ENCODE data around the gene ERRFI1.
"Not testable (repeated sequence)": the region's sequence is repeated elsewhere in the genome, so short reads cannot be mapped to it uniquely, and the experiment has no call there.

ERRFI1 gene, protein sequence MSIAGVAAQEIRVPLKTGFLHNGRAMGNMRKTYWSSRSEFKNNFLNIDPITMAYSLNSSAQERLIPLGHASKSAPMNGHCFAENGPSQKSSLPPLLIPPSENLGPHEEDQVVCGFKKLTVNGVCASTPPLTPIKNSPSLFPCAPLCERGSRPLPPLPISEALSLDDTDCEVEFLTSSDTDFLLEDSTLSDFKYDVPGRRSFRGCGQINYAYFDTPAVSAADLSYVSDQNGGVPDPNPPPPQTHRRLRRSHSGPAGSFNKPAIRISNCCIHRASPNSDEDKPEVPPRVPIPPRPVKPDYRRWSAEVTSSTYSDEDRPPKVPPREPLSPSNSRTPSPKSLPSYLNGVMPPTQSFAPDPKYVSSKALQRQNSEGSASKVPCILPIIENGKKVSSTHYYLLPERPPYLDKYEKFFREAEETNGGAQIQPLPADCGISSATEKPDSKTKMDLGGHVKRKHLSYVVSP

DNA sequence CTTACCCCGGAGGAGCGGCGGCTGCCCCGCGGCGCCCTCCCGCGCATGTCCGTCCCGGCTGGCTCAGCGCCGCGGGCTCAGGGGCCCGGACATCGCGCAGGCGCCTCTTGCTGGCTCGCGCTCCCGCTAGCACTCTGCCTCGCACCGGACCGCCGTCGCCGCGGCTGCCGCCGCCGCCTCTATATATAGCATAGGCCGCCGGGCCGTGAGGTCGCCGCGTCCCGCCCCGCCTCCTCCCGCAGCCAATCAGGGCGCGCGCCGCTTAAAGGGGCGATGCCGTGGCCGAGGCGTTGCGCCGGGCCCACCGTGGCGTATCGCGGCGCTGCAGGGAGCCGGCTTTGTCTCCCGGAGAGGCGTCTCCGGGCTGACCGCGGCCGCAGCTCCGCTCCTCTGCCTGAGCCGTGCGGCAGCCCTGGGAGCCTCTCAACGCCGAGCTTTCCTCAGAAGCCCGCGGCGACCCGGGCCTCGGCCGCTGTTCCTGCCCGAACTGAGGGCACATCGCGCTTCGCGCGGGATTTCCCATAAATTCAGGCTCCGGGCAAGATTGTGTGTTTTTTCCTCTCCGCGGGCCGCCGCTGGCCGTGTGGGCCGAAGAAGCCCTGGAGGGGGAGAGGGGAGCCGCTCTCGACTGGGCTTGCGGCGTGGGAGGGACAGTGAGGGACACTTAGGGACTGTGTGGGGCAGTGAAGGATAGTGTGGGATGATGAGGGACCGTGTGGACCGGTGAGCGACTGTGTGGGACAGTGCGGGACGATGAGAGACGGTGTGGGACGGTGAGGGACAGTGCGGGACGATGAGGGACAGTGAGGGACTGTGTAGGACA, at the start of gene ERRFI1:
Gene ERRFI1, minus strand, starts transcription at position 157 of the 823 bp plus-strand sequence. CDS start 10,690 bp downstream, outside the sequence.
- DNase-seq (ENCODE audit: low spot score), result peak; percentile 88

DNA sequence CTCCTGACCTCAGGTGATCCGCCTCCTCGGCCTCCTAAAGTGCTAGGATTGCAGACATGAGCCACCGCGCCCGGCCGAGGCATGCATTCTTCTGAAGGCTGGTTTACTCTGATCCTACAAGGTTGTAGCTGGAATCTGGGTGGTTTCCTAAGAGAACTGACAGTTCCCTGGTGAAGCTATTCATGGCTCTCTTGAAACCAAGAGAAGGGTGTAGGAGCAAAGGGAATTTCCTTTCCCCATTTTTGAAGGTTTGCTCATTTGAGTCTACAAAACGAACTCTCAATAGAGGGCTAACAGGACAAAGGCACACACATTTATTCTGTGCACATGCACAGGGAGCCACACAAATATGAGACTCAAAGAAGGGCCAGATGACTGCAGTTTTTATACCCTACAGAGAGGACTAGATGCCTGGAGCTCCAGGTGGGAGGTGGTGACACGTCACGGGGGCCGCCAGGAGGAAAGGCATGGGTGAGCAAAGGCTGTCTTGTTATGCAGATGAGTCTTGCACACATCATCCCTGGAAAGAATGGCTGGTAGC, 49.5 kb upstream of the ERRFI1 start:
- no peak for DNase-seq (ENCODE audit: low spot score)

- no peak for DNase-seq (ENCODE audit: low spot score)
Observed at GRCh38 chr1:8073112-8073855, 47.2 kb upstream of the ERRFI1 start.

DNA sequence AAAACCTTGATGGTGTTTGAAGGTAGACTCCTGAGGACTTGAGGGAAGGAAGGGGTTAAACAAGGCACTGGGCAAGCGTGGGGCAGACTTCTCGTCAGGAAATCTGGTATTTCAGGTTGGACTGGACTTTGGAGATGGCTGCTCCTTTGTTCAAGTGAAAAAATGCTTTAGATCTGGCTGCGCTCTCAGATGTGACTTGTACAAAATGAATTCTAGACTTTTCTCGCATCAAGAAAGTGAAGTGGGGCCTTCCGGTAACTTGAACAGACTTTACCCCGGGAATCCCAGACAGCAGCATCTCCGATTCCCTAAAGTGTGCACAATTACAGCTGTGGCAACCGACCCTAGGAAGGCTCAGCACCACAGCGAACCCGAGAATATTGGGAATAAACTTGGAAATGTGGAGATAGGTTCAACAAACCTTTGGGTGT, 44.3 kb upstream of the ERRFI1 start:
- no peak for DNase-seq (ENCODE audit: low spot score)

DNA sequence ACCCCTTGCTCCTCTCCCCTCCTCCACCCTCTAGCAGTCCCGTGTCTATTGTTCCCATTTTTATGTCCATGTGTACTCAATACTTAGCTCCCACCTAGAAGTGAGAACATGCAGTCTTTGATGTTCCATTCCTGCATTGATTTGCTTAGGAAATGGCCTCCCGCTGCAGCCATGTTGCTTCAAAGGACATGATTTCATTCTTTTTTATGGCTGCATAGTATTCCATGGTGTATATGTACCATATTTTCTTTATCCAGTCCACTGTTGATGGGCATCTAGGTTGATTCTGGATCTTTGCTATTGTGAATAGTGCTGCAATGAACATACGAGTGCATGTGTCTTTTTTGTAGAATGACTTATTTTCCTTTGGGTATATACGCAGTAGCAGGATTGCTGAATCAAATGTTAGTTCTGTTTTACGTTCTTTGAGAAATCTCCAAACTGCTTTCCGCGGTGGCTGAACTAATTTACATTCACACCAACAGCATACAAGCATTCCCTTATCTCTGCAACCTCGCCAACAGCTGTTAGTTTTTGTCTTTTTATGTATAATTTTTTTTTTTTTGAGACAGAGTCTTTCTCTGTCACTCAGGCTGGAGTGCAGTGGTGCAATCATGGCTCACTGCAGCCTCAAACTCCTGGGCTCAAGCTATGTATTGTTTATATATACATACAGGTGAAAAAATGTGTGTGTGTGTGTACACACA, 43.7 kb upstream of the ERRFI1 start:
- DNase-seq (ENCODE audit: low spot score), result not testable (repeated sequence)

DNA sequence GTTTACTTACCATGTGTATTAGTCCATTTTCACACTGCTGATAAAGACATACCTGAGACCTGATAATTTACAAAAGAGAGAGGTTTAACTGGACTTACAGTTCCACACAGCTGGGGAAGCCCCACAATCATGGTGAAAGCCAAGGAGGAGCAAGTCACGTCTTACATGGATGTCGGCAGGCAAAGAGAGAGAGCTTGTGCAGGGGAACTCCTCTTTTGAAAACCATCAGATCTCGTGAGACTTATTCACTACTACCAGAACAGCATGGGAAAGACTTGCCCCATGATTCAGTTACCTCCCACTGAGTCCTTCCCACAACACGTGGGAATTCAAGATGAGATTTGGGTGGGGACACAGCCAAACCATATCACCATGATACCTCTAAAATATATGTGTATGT, 39.3 kb upstream of the ERRFI1 start:
- DNase-seq (ENCODE audit: low spot score), result no peak

- DNase-seq (ENCODE audit: low spot score), result no peak
Observed at GRCh38 chr1:8063298-8064036, 37.4 kb upstream of the ERRFI1 start.

DNA sequence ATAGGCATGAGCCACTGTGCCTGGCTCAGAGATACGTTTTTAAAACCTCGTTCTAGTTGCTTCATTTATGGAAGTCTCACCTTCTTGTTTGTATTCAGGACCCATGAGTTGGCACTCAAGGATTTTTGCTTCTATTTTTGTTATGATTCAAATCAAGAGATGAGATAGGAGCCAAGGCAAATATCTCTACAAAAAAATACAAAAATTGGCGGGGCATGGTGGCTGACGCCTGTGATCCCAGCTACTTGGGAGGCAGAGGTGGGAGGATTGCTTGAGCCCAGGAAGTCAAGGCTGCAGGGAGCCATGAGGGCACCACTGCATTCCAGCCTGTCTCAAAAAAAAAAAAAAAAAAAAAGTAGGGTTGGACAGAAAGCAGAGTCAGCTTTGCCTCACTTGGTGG, 36.8 kb upstream of the ERRFI1 start:
- no peak for DNase-seq (ENCODE audit: low spot score)

- no peak for DNase-seq (ENCODE audit: low spot score)
Observed at GRCh38 chr1:8061673-8062386, 35.7 kb upstream of the ERRFI1 start.

- DNase-seq (ENCODE audit: low spot score), result no peak
Observed at GRCh38 chr1:8061210-8061609, 35.1 kb upstream of the ERRFI1 start.

DNA sequence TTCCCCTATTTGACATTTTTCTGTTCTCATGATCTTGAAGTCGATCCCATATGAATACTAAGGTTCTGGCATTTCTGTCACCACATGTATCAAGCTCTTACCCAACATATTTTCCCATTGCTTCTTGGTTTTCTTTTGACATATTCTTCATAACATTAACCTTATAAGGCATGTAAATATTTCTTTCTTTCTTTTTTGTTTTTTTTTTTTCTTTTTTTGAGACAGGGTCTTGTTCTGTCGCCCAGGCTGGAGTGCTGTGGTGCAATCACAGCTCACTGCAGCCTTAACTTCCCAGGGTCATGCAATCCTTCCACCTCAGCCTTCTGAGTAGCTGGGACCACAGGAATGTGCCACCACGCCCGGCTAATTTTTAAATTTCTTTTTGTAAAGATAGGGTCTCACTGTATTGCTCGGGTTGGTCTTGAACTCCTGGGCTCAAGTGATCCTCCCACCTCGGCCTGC, 33.1 kb upstream of the ERRFI1 start:
- no peak for DNase-seq (ENCODE audit: low spot score)

GRCh38 chr1:8057779-8058178, 31.7 kb upstream of the ERRFI1 start:
- DNase-seq (ENCODE audit: low spot score), result not testable (repeated sequence)

GRCh38 chr1:8055973-8056372, 29.9 kb upstream of the ERRFI1 start:
- DNase-seq (ENCODE audit: low spot score), result no peak

DNA sequence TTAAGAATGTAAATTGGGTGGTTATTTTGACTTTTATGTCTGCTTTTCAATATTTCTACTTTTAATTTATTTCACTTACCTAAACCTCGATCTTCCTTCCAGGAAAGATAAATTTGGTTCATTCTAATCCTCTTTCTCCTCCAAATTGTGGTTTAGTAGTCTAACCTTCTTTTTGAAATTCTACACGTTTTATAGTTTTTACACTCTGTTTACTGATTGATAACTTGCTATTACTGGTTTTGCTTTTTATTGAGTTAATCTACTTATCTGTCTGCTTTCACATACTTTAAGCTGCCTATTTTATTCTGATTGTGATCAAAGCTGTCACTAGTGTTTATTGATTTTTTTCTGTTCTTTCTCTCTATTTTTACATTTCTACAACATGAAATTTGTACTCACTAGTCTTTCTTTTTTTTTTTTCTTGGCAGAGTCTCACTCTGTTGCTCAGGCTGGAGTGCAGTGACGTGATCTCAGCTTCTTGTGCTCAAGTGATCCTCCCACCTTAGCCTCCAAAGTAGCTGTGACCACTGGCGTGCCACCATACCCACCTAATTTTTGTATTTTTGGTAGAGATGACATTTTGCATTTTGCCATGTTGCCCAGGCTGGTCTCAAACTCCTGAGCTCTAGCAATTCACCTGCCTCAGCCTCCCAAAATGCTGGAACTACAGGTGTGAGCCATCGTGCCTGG, 27.9 kb upstream of the ERRFI1 start:
- no peak for DNase-seq (ENCODE audit: low spot score)

- no peak for DNase-seq (ENCODE audit: low spot score)
Observed at GRCh38 chr1:8051650-8052049, 25.5 kb upstream of the ERRFI1 start.

DNA sequence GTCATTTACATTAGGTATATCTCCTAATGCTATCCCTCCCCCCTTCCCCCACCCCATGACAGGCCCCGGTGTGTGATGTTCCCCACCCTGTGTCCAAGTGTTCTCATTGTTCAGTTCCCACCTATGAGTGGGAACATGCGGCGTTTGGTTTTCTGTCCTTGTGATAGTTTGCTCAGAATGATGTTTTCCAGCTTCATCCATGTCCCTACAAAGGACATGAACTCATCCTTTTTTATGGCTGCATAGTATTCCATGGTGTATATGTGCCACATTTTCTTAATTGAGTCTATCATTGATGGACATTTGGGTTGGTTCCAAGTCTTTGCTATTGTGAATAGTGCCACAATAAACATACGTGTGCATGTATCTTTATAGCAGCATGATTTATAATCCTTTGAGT, 23.1 kb upstream of the ERRFI1 start:
- DNase-seq (ENCODE audit: low spot score), result not testable (repeated sequence)

DNA sequence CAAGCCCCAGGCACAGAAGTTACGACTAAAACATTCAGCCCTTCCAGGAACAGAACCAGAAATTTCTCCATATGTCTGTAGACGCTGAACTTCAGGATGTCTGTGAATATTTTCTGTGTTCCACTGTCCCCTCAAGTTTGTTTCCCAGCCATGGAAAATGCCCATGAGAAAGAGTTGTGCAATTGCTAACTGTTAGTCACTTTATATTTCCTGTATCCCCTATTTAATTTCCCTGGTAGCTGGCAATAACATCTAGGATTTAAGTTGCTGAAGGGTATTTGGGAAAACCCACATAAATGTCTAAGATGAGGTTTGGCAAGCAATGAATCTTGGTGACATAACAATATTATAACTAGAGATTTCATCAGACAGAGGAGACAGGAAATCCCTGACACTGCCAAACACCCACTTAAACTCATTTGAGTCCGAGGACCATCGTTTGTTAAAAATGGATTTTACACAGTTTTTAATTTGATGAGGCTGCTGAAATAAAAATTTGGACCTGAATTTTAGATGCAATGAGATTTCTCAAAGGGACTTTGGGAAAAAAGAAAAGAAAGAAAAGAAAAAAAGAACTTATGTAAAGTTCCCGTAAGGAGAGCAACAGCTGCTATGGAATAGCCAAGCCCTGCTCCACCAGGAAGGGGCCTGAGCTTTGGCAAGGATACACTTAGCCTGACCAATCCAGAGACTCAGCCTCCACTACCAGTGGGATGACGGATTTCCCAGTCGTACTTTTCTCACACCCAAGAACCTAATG, 21.8 kb upstream of the ERRFI1 start:
- no peak for DNase-seq (ENCODE audit: low spot score)

- DNase-seq (ENCODE audit: low spot score), result no peak
Observed at GRCh38 chr1:8047112-8047511, 21.0 kb upstream of the ERRFI1 start.

GRCh38 chr1:8046391-8046790, 20.3 kb upstream of the ERRFI1 start:
- no peak for DNase-seq (ENCODE audit: low spot score)

All from activated CD4-positive, alpha-beta T cell treated with anti-CD3 and anti-CD28 coated beads, Interleukin-2, Interleukin-4, amounts not matched to agents 100 ng/mL and 50 ng/mL, durations not matched to agents 16 hours and 8 hours (primary cell).